H9 (cell line): ENCODE data around the gene FBXO11. TPM values are rescaled to one million over a fixed set of nuclear protein-coding genes. Genes with fewer than 3 reads are reported as not detected.

ENCODE experiments used
- DNase-seq: peaks from one replicate; pipeline ENCODE4 v3.0.0-alpha.2; 2017
- H2AFZ ChIP-seq: one replicate; pipeline ENCODE4 v1.6.1; 2013; ENCODE audit warnings: mild to moderate bottlenecking, low read length, control low read depth, moderate library complexity
- H2AK5ac ChIP-seq: 2 replicates; pipeline ENCODE4 v1.6.1; 2013; ENCODE audit warnings: low read length, control low read depth, mixed read lengths; ENCODE audit not compliant: insufficient read length
- H2BK120ac ChIP-seq: one replicate; pipeline ENCODE4 v1.6.1; 2013; ENCODE audit warnings: low read depth, mild to moderate bottlenecking, low read length, control low read depth, inconsistent platforms; ENCODE audit not compliant: poor library complexity, severe bottlenecking
- H2BK12ac ChIP-seq: 2 replicates; pipeline ENCODE4 v1.6.1; 2013; ENCODE audit warnings: low read length, control low read depth, mixed read lengths, low read depth; ENCODE audit not compliant: insufficient read length
- H2BK15ac ChIP-seq: 2 replicates; pipeline ENCODE4 v1.6.1; 2013; ENCODE audit warnings: low read depth, low read length, control low read depth
- H2BK20ac ChIP-seq: one replicate; pipeline ENCODE4 v1.6.1; 2013; ENCODE audit warnings: low read depth, mild to moderate bottlenecking, low read length, control low read depth, inconsistent platforms; ENCODE audit not compliant: poor library complexity, severe bottlenecking
- H2BK5ac ChIP-seq: 2 replicates; pipeline ENCODE4 v1.6.1; 2013; ENCODE audit warnings: low read length, control low read depth, mixed read lengths; ENCODE audit not compliant: insufficient read length
- H3K14ac ChIP-seq: 2 replicates; pipeline ENCODE4 v1.6.1; 2013; ENCODE audit warnings: low read length, control low read depth; ENCODE audit not compliant: insufficient read depth
- H3K18ac ChIP-seq: 2 replicates; pipeline ENCODE4 v1.6.1; 2013; ENCODE audit warnings: low read depth, mild to moderate bottlenecking, mixed read lengths, low read length, control low read depth; ENCODE audit not compliant: insufficient read length
- H3K23ac ChIP-seq: 2 replicates; pipeline ENCODE4 v1.6.1; 2013; ENCODE audit warnings: low read length, control low read depth, mixed read lengths, low read depth; ENCODE audit not compliant: insufficient read length
- H3K23me2 ChIP-seq: 2 replicates; pipeline ENCODE4 v1.6.1; 2013; ENCODE audit warnings: low read depth, mild to moderate bottlenecking, mixed read lengths, low read length, control low read depth; ENCODE audit not compliant: insufficient read length, poor library complexity, severe bottlenecking
- H3K27ac ChIP-seq: 2 replicates; pipeline ENCODE4 v1.5.1; 2013; ENCODE audit warnings: low read length, control low read depth, mixed read lengths, low read depth; ENCODE audit not compliant: insufficient read length
- H3K27me3 ChIP-seq: 2 replicates; pipeline ENCODE4 v1.6.1; 2013; ENCODE audit warnings: low read length, control low read depth, inconsistent platforms; ENCODE audit not compliant: insufficient read depth
- H3K4ac ChIP-seq: 2 replicates; pipeline ENCODE4 v1.6.1; 2013; ENCODE audit warnings: low read depth, mild to moderate bottlenecking, control low read depth, inconsistent platforms, low read length, moderate library complexity
- H3K4me1 ChIP-seq: 2 replicates; pipeline ENCODE4 v1.6.1; 2013; ENCODE audit warnings: low read length, control low read depth, inconsistent platforms; ENCODE audit not compliant: insufficient read depth
- H3K4me2 ChIP-seq: 2 replicates; pipeline ENCODE4 v1.6.1; 2013; ENCODE audit warnings: low read length, control low read depth, mixed read lengths; ENCODE audit not compliant: insufficient read length, insufficient read depth
- H3K56ac ChIP-seq: 2 replicates; pipeline ENCODE4 v1.6.1; 2013; ENCODE audit warnings: low read depth, mild to moderate bottlenecking, mixed read lengths, low read length, control low read depth; ENCODE audit not compliant: insufficient read length
- H3K79me1 ChIP-seq: 2 replicates; pipeline ENCODE4 v1.6.1; 2013; ENCODE audit warnings: low read depth, mild to moderate bottlenecking, moderate library complexity, low read length, control low read depth, inconsistent platforms; ENCODE audit not compliant: insufficient read depth, poor library complexity, severe bottlenecking
- H3K79me2 ChIP-seq: 2 replicates; pipeline ENCODE4 v1.6.1; 2013; ENCODE audit warnings: low read length, control low read depth, inconsistent platforms; ENCODE audit not compliant: insufficient read depth
- H3K9ac ChIP-seq: 2 replicates; pipeline ENCODE4 v1.6.1; 2013; ENCODE audit warnings: low read length, control low read depth, mixed read lengths; ENCODE audit not compliant: insufficient read length; ENCODE audit errors: extremely low read depth
- H3K9me3 ChIP-seq: one replicate; pipeline ENCODE4 v1.6.1; 2013; ENCODE audit warnings: low read depth, low read length, inconsistent platforms; ENCODE audit not compliant: control insufficient read depth
- H3T11ph ChIP-seq: one replicate; pipeline ENCODE4 v1.6.1; 2013; ENCODE audit warnings: mild to moderate bottlenecking, low read length, control low read depth, inconsistent platforms
- H4K20me1 ChIP-seq: one replicate; pipeline ENCODE4 v1.6.1; 2013; ENCODE audit not compliant: control insufficient read depth, insufficient read length, insufficient read depth
- H4K5ac ChIP-seq: 2 replicates; pipeline ENCODE4 v1.6.1; 2013; ENCODE audit warnings: low read depth, mild to moderate bottlenecking, mixed read lengths, low read length, control low read depth; ENCODE audit not compliant: insufficient read length
- H4K8ac ChIP-seq: replicated peaks from 2 replicates; pipeline ENCODE4 v1.6.1; 2013; ENCODE audit warnings: low read length, control low read depth, mixed read lengths, low read depth; ENCODE audit not compliant: insufficient read length
- H4K91ac ChIP-seq: 2 replicates; pipeline ENCODE4 v1.6.1; 2013; ENCODE audit warnings: low read depth, mild to moderate bottlenecking, moderate library complexity, mixed read lengths, low read length, control low read depth; ENCODE audit not compliant: insufficient read length
- H3K27ac Mint-ChIP-seq, 3 experiments: 2 replicates in 2 of 3; 3 replicates in 1 of 3; pipeline ENCODE4 v1.8.0; 2020 to 2021; ENCODE audit warnings: mixed read lengths in 3 of 3, mild to moderate bottlenecking in 1 of 3, moderate library complexity in 1 of 3
- H3K27me3 Mint-ChIP-seq: 2 replicates; pipeline ENCODE4 v1.8.0; 2021; ENCODE audit warnings: low read depth, mild to moderate bottlenecking, moderate library complexity, mixed read lengths
- H3K36me3 Mint-ChIP-seq, 3 experiments: 2 replicates in 2 of 3; 3 replicates in 1 of 3; pipeline ENCODE4 v1.8.0; 2020 to 2021; ENCODE audit warnings: low read depth in 3 of 3, mixed read lengths in 3 of 3; ENCODE audit not compliant: insufficient read depth in 1 of 3
- H3K4me1 Mint-ChIP-seq, 2 experiments: 2 replicates each; pipeline ENCODE4 v1.8.0; 2020; ENCODE audit warnings: mixed read lengths in 2 of 2
- H3K4me3 Mint-ChIP-seq, 2 experiments: 2 replicates in 1 of 2; 3 replicates in 1 of 2; pipeline ENCODE4 v1.8.0; 2020 to 2021; ENCODE audit warnings: mild to moderate bottlenecking in 2 of 2, mixed read lengths in 2 of 2, moderate library complexity in 1 of 2
- H3K9me3 Mint-ChIP-seq, 2 experiments: 2 replicates in 1 of 2; 3 replicates in 1 of 2; pipeline ENCODE4 v1.8.0; 2020; ENCODE audit warnings: mild to moderate bottlenecking in 2 of 2, mixed read lengths in 2 of 2, moderate library complexity in 1 of 2
- CTCF ChIP-seq: fragments of 200-600 bp; sonication (generic); conservative IDR thresholded peaks from 3 replicates; pipeline ENCODE4 v1.8.0; 2021; ENCODE audit warnings: antibody characterized with exemption, mild to moderate bottlenecking
- WGBS: extraction: QIAGEN DNeasy Blood & Tissue Kit; methylation state at CpG from one replicate; pipeline ENCODE4 v1.1.7; 2013; ENCODE audit warnings: missing lambda C conversion rate, low lambda C conversion rate, mixed read lengths; ENCODE audit not compliant: insufficient read length; ENCODE audit errors: extremely low coverage; 5-methylcytosine and 5-hydroxymethylcytosine counted together
- total RNA-seq: library from RNA; stranded (reverse); gene quantifications from 2 replicates; pipeline ENCODE4 v1.2.1, GENCODE V29; 2021

The FBXO11 gene
- total RNA-seq, 1 experiment from 2014 or later, result 68.8 TPM

DNA sequence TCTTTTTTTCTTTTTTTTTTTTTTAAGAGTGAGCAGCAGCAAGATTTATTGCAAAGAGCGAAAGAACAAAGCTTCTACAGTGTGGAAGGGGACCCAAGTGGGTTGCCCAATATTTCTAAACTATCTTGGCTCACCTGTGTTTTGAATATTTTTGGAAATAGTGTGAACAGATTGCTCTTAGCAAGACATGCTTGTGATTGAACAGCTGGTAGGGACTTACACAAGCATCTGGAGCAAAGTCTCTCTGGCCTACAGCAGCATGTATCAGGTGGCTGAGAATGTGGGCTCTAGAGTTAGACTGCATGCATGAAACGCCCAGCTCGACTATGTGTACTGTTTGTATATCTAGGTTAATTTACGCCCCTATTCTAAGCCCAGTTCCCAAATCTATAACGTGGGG is 40.3 kb upstream of the FBXO11 start:
- Histone ChIP-seq H3K9me3 (no peaks in the 10 kb centered on the region), H3K23me2 (no peaks in the 10 kb centered on the region), H3K79me2 (no peaks in the 10 kb centered on the region), H3K23ac (no peak overlapping the region), H3K14ac (no peak overlapping the region), H4K91ac (no peak overlapping the region), H4K20me1 (no peaks in the 10 kb centered on the region), H2BK5ac (no peak overlapping the region), H2AFZ (no peak overlapping the region), H2BK15ac (no peak overlapping the region), H3K79me1 (no peaks in the 10 kb centered on the region), H2BK12ac (no peak overlapping the region), H2BK120ac (no peak overlapping the region), H3K9ac (no peak overlapping the region), H3K18ac (no peak overlapping the region), H3K56ac (no peak overlapping the region), H4K5ac (no peak overlapping the region), H3T11ph (no peak overlapping the region), H3K4ac (no peak overlapping the region), H4K8ac (no peak overlapping the region), H3K27ac (no peak overlapping the region), H3K4me2 (no peak overlapping the region), H3K27me3 (no peaks in the 10 kb centered on the region), H2AK5ac (no peak overlapping the region), H3K4me1 (no peaks in the 10 kb centered on the region), H2BK20ac (no peak overlapping the region)
- no peak for DNase-seq
- Mint-ChIP-seq H3K27me3 (no peaks in the 10 kb centered on the region), H3K27ac (no peak overlapping the region), H3K4me3 (no peak overlapping the region), H3K9me3 (no peaks in the 10 kb centered on the region), H3K4me1 (no peaks in the 10 kb centered on the region), H3K36me3 (no peaks in the 10 kb centered on the region)
- no CpG with 5 or more reads among the region's 5 CpGs for WGBS
- no peak for TF ChIP-seq CTCF
